Keratinocyte (primary cell): ENCODE data around the gene ATP8A1. TPM values are rescaled to one million over a fixed set of nuclear protein-coding genes. Genes with fewer than 3 reads are reported as not detected.

Experiments used
- DNase-seq: peaks from one replicate; pipeline ENCODE4 v3.0.0-alpha.2; 2011; ENCODE audit warnings: low read depth, missing footprints, low spot score
- FAIRE-seq: peaks from 2 replicates; lab custom pipeline; 2011; peaks lifted over from hg19 to GRCh38; lab: Jason Lieb, UNC
- H2AFZ ChIP-seq: 2 replicates; pipeline ENCODE4 v1.6.0; 2012; ENCODE audit warnings: low read length, control low read depth, inconsistent platforms; ENCODE audit not compliant: control insufficient read depth
- H3K27ac ChIP-seq: 2 replicates; pipeline ENCODE4 v1.5.1; 2011; ENCODE audit warnings: low read length; ENCODE audit not compliant: control insufficient read depth, insufficient read depth
- H3K27me3 ChIP-seq: 3 replicates; pipeline ENCODE4 v1.6.0; 2011; ENCODE audit warnings: low read length; ENCODE audit not compliant: control insufficient read depth, insufficient read depth; ENCODE audit errors: extremely low read depth
- H3K36me3 ChIP-seq, 2 experiments: 2 replicates in 1 of 2; 3 replicates in 1 of 2; pipeline ENCODE4 v1.5.1; 2011; ENCODE audit warnings: low read length in 2 of 2, mild to moderate bottlenecking in 1 of 2; ENCODE audit not compliant: control insufficient read depth in 2 of 2, insufficient read depth in 2 of 2; ENCODE audit errors: extremely low read depth in 1 of 2
- H3K4me1 ChIP-seq: 3 replicates; pipeline ENCODE4 v1.5.1; 2011; ENCODE audit warnings: low read length; ENCODE audit not compliant: control insufficient read depth, insufficient read depth; ENCODE audit errors: extremely low read depth
- H3K4me2 ChIP-seq: 3 replicates; pipeline ENCODE4 v1.6.0; 2011; ENCODE audit warnings: low read depth, low read length; ENCODE audit not compliant: control insufficient read depth, insufficient read depth; ENCODE audit errors: extremely low read depth
- H3K4me3 ChIP-seq, 3 experiments: fragments of 200-600 bp in 1 of 3; sonication (generic) in 1 of 3; 2 replicates in 2 of 3; 3 replicates in 1 of 3; pipeline ENCODE4 v1.5.1; 2011 to 2016; ENCODE audit warnings: low read length in 3 of 3, mild to moderate bottlenecking in 3 of 3, control low read depth in 2 of 3, inconsistent platforms in 1 of 3, low read depth in 1 of 3, mixed read lengths in 1 of 3, mixed run types in 1 of 3, moderate library complexity in 1 of 3; ENCODE audit not compliant: control insufficient read depth in 2 of 3, insufficient read depth in 2 of 3; ENCODE audit errors: extremely low read depth in 1 of 3
- H3K79me2 ChIP-seq: 2 replicates; pipeline ENCODE4 v1.6.0; 2012; ENCODE audit warnings: low read length; ENCODE audit not compliant: control insufficient read depth, insufficient read depth
- H3K9ac ChIP-seq: 3 replicates; pipeline ENCODE4 v1.6.0; 2011; ENCODE audit warnings: low read length; ENCODE audit not compliant: control insufficient read depth, insufficient read depth; ENCODE audit errors: extremely low read depth
- H3K9me1 ChIP-seq: 3 replicates; pipeline ENCODE4 v1.6.0; 2011; ENCODE audit warnings: low read length; ENCODE audit not compliant: control insufficient read depth, insufficient read depth; ENCODE audit errors: extremely low read depth
- H3K9me3 ChIP-seq: 2 replicates; pipeline ENCODE4 v1.5.1; 2012; ENCODE audit warnings: low read depth, low read length; ENCODE audit not compliant: control insufficient read depth
- H4K20me1 ChIP-seq: 3 replicates; pipeline ENCODE4 v1.6.0; 2011; ENCODE audit warnings: low read length; ENCODE audit not compliant: control insufficient read depth, insufficient read depth; ENCODE audit errors: extremely low read depth
- CTCF ChIP-seq, 3 experiments: IDR thresholded peaks in 1 of 3; conservative IDR thresholded peaks in 1 of 3; optimal IDR thresholded peaks in 1 of 3; 2 replicates in 2 of 3; 3 replicates in 1 of 3; pipeline versions ENCODE3 to v1.5.1; 2011; ENCODE audit warnings: low read length in 3 of 3, mild to moderate bottlenecking in 3 of 3, moderate library complexity in 2 of 3, control low read depth in 1 of 3, inconsistent platforms in 1 of 3; ENCODE audit not compliant: insufficient read depth in 2 of 3; ENCODE audit errors: extremely low read depth in 1 of 3
- EZH2 ChIP-seq: IDR thresholded peaks from one replicate; pipeline ENCODE4 v1.6.1; 2012; ENCODE audit warnings: inconsistent platforms, mild to moderate bottlenecking, low read length, moderate library complexity
- dilution Hi-C: fragments of 300-500 bp; cut with MboI; formaldehyde crosslinking; loops from one replicate; pipeline ENCODE4 v1.7.0; 2020; ENCODE audit warnings: low sequenced_read_pairs; ENCODE audit not compliant: extremely low pct_ligation_motif_present
- polyA plus RNA-seq, 5 experiments: library from polyadenylated mRNA; depleted of rRNA in 3 of 5; stranded (reverse) in 3 of 5; stranded (forward) in 1 of 5; unstranded in 1 of 5; fragments of >200 nt; gene quantifications; 1 replicate in 1 of 5; 2 replicates in 3 of 5; 3 replicates in 1 of 5; pipeline versions ENCODE4 v1.2.1 to v1.2.3, GENCODE V29; 2011 to 2012; ENCODE audit warnings: missing spikeins in 2 of 5, low read depth in 1 of 5, low replicate concordance in 1 of 5

The ATP8A1 gene
- polyA plus RNA-seq, 1 donor (not counting 4 experiments of a cell fraction or from before 2014, with no cell fraction given), result 0.20 TPM

GRCh38 chr4:42460043-42460442, 196.9 kb downstream of the ATP8A1 start:
- no peak for FAIRE-seq
- no peak overlapping the region for H3K4me2 ChIP-seq
- H3K27ac ChIP-seq, result no peak overlapping the region
- dilution Hi-C loops, result no loop called here
- no peaks in the 10 kb centered on the region for H3K9me1 ChIP-seq
- no peaks in the 10 kb centered on the region for H3K36me3 ChIP-seq
- H4K20me1 ChIP-seq, result no peaks in the 10 kb centered on the region
- no peak overlapping the region for H3K4me3 ChIP-seq
- no peak for DNase-seq
- no peaks in the 10 kb centered on the region for H3K9me3 ChIP-seq
- no peak for TF ChIP-seq EZH2
- no peak for TF ChIP-seq CTCF (optimal IDR thresholded peaks at IDR 0.05 in 1 of 3, IDR thresholded peaks at IDR 0.05 in 1 of 3, conservative IDR thresholded peaks at IDR 0.05 in 1 of 3; ENCODE audit: extremely low read depth in 1 of 3, insufficient read depth in 2 of 3, low read length in 3 of 3)
- H2AFZ ChIP-seq, result no peak overlapping the region
- H3K79me2 ChIP-seq, result no peaks in the 10 kb centered on the region
- no peak overlapping the region for H3K9ac ChIP-seq
- H3K27me3 ChIP-seq, result no peaks in the 10 kb centered on the region
- H3K4me1 ChIP-seq, result no peaks in the 10 kb centered on the region

GRCh38 chr4:42458657-42459056, 198.2 kb downstream of the ATP8A1 start:
- no peaks in the 10 kb centered on the region for H3K9me1 ChIP-seq
- FAIRE-seq, result no peak

More at GRCh38 chr4:42458657-42459056, 198.2 kb downstream of the ATP8A1 start:
- H2AFZ ChIP-seq, result no peak overlapping the region
- DNase-seq, result no peak
- no peak overlapping the region for H3K27ac ChIP-seq
- TF ChIP-seq CTCF (optimal IDR thresholded peaks at IDR 0.05 in 1 of 3, IDR thresholded peaks at IDR 0.05 in 1 of 3, conservative IDR thresholded peaks at IDR 0.05 in 1 of 3; ENCODE audit: extremely low read depth in 1 of 3, insufficient read depth in 2 of 3, low read length in 3 of 3) (no peak), EZH2 (no peak)
- no peaks in the 10 kb centered on the region for H3K9me3 ChIP-seq
- H3K27me3 ChIP-seq, result no peaks in the 10 kb centered on the region
- H3K9ac ChIP-seq, result no peak overlapping the region
- H3K4me1 ChIP-seq, result no peaks in the 10 kb centered on the region
- dilution Hi-C loops, result no loop called here
- H3K36me3 ChIP-seq, result no peaks in the 10 kb centered on the region
- no peaks in the 10 kb centered on the region for H4K20me1 ChIP-seq
- no peak overlapping the region for H3K4me3 ChIP-seq
- H3K79me2 ChIP-seq, result no peaks in the 10 kb centered on the region
- no peak overlapping the region for H3K4me2 ChIP-seq
